ENCODE data around the gene CLIC1. TPM values are rescaled to one million over a fixed set of nuclear protein-coding genes. Genes with fewer than 3 reads are reported as not detected.

The CLIC1 gene
- total RNA-seq, 1 donor = 576 TPM

DNA sequence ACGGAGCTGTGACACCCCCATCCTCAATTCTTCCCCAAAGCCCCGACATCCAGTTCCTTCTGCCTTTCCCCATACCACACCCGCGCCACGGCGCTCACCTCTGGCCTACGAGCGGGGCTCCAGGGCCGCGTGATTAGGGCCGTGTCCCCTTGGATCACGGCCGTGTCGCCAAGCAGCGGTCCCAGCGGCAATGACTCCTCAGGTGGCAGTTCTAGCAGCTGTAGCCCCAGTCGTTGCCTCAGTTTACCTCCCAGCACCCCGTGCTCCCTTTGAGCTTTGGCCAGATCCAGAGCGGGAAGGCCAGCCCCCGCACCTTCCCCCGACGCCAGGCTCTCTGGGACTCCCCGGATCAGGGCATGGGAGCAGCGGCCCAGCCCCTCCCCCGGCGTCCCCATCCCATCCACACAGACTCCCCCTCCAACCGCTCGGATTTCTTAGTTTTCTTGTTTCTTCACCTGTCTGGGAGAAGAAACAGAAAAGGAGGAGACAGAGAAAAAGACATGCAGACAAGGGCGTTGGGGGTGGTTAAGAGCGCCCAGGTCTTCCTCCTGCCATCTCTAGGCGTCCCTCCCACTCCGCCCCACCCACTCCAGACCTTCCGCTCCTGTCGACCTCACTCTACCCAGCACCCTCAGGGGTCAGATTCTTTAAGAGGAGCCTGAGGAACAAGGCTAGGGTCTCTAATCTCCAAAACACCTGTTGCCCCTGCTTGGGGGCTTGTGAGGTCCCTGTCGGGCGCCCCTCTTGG lies 7.4 kb downstream of the CLIC1 start, which contains the start of gene DDAH2:
TSS of gene DDAH2 (minus strand) at position 533 of the 748 bp plus-strand sequence. CDS start at position 395, 138 bp downstream.
- peak within 1 kb of the TSS; percentile 93 for H3K4me3 ChIP-seq (ENCODE audit: low read depth, low read length)
- TF ChIP-seq, protein P1, sequence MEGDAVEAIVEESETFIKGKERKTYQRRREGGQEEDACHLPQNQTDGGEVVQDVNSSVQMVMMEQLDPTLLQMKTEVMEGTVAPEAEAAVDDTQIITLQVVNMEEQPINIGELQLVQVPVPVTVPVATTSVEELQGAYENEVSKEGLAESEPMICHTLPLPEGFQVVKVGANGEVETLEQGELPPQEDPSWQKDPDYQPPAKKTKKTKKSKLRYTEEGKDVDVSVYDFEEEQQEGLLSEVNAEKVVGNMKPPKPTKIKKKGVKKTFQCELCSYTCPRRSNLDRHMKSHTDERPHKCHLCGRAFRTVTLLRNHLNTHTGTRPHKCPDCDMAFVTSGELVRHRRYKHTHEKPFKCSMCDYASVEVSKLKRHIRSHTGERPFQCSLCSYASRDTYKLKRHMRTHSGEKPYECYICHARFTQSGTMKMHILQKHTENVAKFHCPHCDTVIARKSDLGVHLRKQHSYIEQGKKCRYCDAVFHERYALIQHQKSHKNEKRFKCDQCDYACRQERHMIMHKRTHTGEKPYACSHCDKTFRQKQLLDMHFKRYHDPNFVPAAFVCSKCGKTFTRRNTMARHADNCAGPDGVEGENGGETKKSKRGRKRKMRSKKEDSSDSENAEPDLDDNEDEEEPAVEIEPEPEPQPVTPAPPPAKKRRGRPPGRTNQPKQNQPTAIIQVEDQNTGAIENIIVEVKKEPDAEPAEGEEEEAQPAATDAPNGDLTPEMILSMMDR (IDR thresholded peaks at IDR 0.05; ENCODE audit: insufficient read depth, low read length) = peak; percentile 37
- no peak for DNase-seq (ENCODE audit: low read depth)

DNA sequence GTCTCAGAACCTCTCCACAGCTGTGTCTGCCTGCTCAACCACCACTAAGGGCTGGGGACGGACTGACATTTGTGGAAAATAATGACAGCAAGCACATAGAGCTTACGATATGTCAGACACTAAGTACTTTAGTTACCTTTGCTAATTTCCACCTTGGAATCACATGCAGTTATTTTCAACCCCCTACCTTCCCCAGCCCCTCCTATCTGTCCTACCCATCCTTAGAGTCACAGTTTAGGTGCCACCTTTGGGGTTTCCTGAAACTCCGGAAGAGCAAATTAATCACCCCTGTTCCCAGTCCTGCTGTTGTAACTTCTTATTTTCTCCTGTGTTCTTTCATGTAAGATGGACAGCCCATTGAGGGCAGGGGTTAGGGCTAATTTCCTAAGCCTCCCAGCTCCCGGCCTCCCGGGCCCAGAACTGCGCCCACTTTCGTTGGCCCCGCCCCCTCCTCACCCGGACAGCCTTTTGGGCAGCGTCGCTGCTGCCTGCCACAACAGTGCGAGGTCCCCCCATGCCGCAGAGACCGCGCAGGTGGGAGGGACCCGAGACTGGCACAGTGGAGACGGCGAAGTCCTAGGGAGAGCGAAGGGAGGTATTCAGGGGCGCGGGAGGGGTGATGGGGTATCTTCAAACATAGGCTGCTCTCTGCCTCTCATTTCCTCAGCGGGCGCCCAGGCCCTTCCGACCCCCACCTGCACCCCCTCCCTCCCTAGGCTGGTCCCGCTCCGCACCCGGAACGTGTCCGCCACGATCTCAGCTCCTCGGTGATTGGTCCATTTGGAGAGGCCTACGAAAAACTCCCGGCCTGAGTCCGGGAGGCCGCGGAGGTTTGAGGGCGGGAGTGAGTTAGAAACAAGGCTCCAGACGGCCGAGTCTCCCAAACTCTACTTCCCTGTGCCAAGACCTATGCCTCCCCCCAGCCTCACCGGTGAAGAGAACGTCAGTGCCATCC lies 8.3 kb downstream of the CLIC1 start:
- TF ChIP-seq, protein P1 (IDR thresholded peaks at IDR 0.05; ENCODE audit: insufficient read depth, low read length) = no peak
- H3K4me3 ChIP-seq (ENCODE audit: low read depth, low read length) = peak overlapping the region; percentile 93
- DNase-seq (ENCODE audit: low read depth) = peak; percentile 13

DNA sequence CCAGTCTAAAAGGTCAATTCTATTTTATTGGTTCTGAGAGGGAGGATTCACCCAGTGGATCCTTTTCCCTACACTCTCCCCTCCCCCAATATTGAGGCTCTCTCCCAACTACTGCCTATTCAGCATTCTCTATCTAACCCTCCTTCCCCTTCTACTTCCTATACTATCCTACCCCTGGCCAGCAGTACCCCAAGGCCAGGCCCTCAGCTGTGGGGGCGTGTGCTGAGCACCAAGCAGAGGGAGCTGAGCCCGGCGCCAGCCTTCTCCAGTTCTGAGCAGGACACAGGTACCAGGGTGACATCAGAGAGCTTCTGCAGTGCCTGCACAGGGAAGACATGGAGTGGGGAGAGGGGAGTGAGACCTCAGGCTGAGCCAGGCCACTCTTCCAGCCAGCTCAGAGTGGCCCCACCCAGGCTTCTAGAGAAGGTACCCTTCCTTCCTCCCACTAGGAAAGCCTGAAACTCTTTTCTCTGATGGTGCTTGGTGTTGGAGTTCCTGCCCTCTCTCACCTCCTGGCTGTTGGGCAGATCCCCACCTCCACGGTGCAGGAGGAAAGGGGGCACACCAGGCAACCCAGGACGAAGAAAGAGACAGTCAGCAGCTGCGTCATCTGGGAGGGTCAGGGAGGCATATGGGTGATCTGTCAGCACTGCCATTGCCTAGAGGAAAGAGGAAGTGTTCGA lies 9.2 kb downstream of the CLIC1 start:
- no peak overlapping the region for H3K4me3 ChIP-seq (ENCODE audit: low read depth, low read length)
- TF ChIP-seq, protein P1 (IDR thresholded peaks at IDR 0.05; ENCODE audit: insufficient read depth, low read length) = no peak
- DNase-seq (ENCODE audit: low read depth) = no peak

DNA sequence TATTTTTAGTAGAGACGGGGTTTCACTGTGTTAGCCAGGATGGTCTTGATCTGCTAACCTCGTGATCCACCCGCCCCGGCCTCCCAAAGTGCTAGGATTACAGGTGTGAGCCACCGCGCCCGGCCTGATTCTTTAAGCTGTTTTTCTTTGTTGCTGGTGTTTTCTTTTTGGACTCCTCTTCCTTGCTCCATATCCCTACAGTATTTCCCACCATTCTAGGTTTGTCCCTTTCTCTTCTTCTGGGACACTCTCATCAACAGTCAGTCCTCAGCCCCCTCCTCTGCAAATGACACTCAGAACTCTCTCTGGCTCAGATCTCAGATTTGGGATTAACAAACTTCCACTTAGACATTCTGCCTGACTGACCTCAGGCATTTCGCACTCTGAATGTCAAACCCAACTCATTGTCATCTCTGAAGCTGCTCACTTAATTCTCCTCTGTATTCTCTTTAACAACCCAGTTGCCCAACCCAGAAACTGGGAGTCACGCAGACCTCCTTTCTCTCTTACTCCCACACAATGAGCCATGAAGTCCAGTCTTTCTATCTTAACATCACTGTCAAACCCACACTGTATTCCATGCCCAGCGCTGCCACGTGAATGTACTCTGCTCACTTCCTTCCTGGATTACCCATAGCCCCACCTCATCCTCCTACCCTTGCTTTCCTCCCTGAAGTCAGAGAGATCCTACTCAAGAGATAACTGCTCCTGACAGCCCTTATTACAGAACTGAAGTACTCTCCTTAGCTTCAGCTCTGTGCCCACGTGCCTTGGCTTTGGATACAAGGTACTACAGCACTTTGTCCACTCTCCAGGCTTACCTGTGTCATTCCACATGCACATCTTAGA lies 10.6 kb downstream of the CLIC1 start:
- TF ChIP-seq, protein P1 (IDR thresholded peaks at IDR 0.05; ENCODE audit: insufficient read depth, low read length) = no peak
- DNase-seq (ENCODE audit: low read depth) = no peak
- no peak overlapping the region for H3K4me3 ChIP-seq (ENCODE audit: low read depth, low read length)

DNA sequence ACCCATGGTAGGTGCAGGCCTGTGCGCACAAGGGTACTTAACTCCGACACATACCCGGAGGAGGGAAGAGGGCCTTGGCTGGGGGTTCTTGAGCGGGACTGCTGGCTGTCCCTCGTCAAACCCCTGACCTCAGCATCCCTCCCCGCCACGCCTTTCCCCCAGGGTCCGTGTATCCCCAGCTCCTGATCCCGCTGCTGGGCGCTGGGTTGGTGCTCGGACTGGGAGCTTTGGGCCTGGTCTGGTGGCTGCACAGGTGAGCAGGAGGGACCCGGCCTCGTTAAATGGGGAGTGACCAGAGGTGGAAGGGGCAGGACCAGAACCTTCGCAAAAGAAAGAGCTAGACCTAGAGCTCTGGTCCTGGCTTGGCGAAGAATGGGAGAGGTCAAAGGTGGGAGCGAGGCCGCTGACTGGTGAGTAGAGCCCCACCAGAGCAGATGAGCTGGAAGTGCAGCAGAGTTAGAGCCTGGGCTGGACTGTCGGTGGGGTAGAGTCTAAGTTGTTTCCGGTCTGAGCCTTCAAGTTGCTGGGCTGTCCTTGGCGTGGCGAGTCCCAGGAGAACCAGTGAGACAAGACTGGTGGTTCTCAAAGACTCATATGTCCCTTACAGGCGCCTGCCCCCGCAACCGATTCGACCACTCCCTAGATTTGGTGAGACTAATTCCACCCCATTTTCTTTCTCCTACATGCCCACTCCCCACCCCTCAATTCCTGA lies 12.2 kb downstream of the CLIC1 start:
- TF ChIP-seq, protein P1 (IDR thresholded peaks at IDR 0.05; ENCODE audit: insufficient read depth, low read length) = no peak
- DNase-seq (ENCODE audit: low read depth) = no peak
- H3K4me3 ChIP-seq (ENCODE audit: low read depth, low read length) = no peak overlapping the region
